Endothelial cell of umbilical vein (primary cell): ENCODE data around the gene NCOR1.

Experiments
- EZH2 ChIP-seq: IDR thresholded peaks from 2 replicates; pipeline ENCODE4 v1.6.1; 2012; ENCODE audit warnings: borderline replicate concordance, low read depth, mild to moderate bottlenecking, moderate library complexity, low read length, inconsistent platforms; ENCODE audit not compliant: severe bottlenecking
- GATA2 ChIP-seq: IDR thresholded peaks from 2 replicates; pipeline ENCODE4 v1.7.0; 2011; ENCODE audit warnings: low read depth, mild to moderate bottlenecking, moderate library complexity, mixed read lengths, low read length; ENCODE audit not compliant: insufficient read length, insufficient read depth
- JUN ChIP-seq: IDR thresholded peaks from 2 replicates; pipeline ENCODE4 v1.6.1; 2011; ENCODE audit warnings: borderline replicate concordance, low read depth; ENCODE audit not compliant: insufficient read length, insufficient read depth
- MYC ChIP-seq: IDR thresholded peaks from one replicate; pipeline ENCODE4 v1.6.1; 2011; ENCODE audit warnings: mild to moderate bottlenecking, low read depth, low read length
- POLR2A ChIP-seq: IDR thresholded peaks from 2 replicates; pipeline ENCODE4 v1.6.1; 2012; ENCODE audit warnings: low read depth, mild to moderate bottlenecking, control low read depth, low read length
- POLR2AphosphoS5 ChIP-seq: IDR thresholded peaks from 2 replicates; pipeline ENCODE4 v1.6.1; 2012; ENCODE audit warnings: low read depth, mild to moderate bottlenecking, control low read depth, low read length, moderate library complexity; ENCODE audit not compliant: insufficient read depth
- TF ChIP-seq, protein P1 (sequence below): IDR thresholded peaks from 2 replicates; pipeline ENCODE4 v1.6.1; 2011; ENCODE audit not compliant: insufficient read depth, insufficient read length
- TF ChIP-seq, protein P2 (sequence below), 2 donors: IDR thresholded peaks; 1 replicate in 1 of 2; 2 replicates in 1 of 2; pipeline ENCODE4 v1.5.1; 2011; ENCODE audit warnings: low read length in 2 of 2, mild to moderate bottlenecking in 2 of 2, moderate library complexity in 2 of 2, control low read depth in 1 of 2, inconsistent platforms in 1 of 2, low read depth in 1 of 2; ENCODE audit not compliant: insufficient read depth in 1 of 2; ENCODE audit errors: extremely low read depth in 1 of 2

DNA sequence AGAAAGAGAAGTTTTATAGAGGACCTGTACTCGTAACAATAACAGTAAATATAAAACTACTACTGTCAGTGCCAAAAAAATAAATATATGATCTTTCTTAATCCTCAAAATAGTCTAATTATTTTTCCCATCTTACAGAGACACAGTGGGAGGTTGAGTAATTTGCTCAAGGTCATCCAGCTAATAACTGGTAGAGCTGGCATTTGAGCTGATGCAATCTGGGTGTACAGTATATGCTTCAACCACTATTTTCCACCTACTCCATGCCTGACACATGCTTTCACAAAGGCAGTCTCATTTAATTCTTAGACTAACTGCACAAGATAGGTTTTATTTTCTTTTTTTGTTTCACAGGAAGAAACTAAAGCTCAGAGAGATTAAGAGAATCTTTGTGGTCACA is 35.3 kb upstream of the NCOR1 start:
- TF ChIP-seq, protein P1, sequence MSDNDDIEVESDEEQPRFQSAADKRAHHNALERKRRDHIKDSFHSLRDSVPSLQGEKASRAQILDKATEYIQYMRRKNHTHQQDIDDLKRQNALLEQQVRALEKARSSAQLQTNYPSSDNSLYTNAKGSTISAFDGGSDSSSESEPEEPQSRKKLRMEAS, result no peak
- TF ChIP-seq, protein P2, sequence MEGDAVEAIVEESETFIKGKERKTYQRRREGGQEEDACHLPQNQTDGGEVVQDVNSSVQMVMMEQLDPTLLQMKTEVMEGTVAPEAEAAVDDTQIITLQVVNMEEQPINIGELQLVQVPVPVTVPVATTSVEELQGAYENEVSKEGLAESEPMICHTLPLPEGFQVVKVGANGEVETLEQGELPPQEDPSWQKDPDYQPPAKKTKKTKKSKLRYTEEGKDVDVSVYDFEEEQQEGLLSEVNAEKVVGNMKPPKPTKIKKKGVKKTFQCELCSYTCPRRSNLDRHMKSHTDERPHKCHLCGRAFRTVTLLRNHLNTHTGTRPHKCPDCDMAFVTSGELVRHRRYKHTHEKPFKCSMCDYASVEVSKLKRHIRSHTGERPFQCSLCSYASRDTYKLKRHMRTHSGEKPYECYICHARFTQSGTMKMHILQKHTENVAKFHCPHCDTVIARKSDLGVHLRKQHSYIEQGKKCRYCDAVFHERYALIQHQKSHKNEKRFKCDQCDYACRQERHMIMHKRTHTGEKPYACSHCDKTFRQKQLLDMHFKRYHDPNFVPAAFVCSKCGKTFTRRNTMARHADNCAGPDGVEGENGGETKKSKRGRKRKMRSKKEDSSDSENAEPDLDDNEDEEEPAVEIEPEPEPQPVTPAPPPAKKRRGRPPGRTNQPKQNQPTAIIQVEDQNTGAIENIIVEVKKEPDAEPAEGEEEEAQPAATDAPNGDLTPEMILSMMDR (IDR thresholded peaks at IDR 0.05; ENCODE audit: extremely low read depth in 1 of 2, insufficient read depth in 1 of 2, low read depth in 1 of 2, low read length in 2 of 2), result no peak
- TF ChIP-seq POLR2AphosphoS5 (no peak), JUN (no peak), POLR2A (no peak), EZH2 (no peak), MYC (no peak), GATA2 (no peak)
